GM19351 (cell line): ENCODE results near the gene MARK2.
A peak's percentile ranks its signal among the peaks of the same experiment; 100 is the strongest.
"Not testable (repeated sequence)": the region's sequence is repeated elsewhere in the genome, so short reads cannot be mapped to it uniquely, and the experiment has no call there.

Experiments
- ATAC-seq: cut with Tn5 transposase; IDR thresholded peaks from one replicate; pipeline ENCODE4 v1.9.1; 2021; ENCODE audit warnings: mild to moderate bottlenecking, moderate library complexity; ENCODE audit not compliant: unreplicated experiment

Gene MARK2

GRCh38 chr11:63853476-63853875 lies 14.6 kb downstream of the MARK2 start:
- ATAC-seq = no peak

GRCh38 chr11:63854696-63855095 lies 15.8 kb downstream of the MARK2 start:
- no peak for ATAC-seq

- ATAC-seq = no peak
Observed at GRCh38 chr11:63855975-63856374, 17.1 kb downstream of the MARK2 start.

GRCh38 chr11:63858628-63859550 lies 20.0 kb downstream of the MARK2 start:
- no peak for ATAC-seq

- ATAC-seq = no peak
Observed at GRCh38 chr11:63862923-63863322, 24.0 kb downstream of the MARK2 start.

GRCh38 chr11:63863620-63864019 lies 24.7 kb downstream of the MARK2 start:
- not testable (repeated sequence) for ATAC-seq

DNA sequence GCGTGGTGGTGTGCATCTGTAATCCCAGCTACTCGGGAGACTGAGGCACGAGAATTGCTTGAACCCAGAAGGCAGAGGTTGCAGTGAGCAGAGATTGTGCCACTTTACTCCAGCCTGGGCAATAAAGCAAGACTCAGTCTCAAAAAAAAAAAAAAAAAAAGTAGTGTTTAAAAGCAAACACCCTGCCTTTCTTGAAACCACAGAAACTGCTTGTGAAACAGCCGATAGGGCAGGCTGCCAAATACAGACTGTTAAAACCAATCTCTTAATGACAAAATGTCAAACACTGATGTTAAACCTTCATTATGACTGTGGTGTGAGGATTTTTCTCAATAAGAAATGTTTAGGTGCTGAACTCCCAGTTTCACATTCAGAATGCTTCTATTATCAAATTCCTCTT lies 27.3 kb downstream of the MARK2 start:
- ATAC-seq = peak; percentile 75

- no peak for ATAC-seq
Observed at GRCh38 chr11:63867511-63867910, 28.6 kb downstream of the MARK2 start.

DNA sequence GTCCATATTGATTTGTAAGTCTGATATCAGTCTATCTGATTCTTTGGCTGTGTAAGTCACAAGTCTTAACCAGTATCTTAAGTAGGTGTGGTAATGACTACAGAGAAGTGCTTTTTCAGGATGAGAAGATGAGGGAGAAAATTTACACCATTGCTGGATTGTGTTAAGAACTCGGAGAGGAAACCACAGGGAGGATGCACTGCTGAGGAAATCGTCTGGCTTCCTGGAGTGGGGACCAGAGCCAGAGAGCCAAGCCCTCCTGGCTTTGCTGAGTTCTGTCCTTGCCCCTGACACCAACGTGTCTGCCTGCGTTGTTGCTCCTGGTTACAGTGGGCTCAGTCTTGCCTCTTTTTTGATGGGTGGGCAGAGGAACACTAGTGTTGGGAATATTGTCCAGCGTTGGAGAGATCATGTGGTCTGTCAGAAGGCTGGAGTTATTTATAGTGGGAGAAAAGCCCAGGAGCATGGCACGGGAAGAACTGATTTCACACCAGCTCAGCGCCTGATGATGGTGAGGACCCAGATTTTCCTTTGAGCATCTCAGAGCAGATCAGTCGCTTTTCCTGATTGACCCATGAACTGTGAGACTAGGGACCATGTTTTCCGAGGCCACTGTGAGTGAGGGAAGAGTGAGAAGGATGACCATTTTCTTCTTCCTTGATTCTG lies 29.6 kb downstream of the MARK2 start:
- ATAC-seq = no peak

- ATAC-seq = no peak
Observed at GRCh38 chr11:63869171-63869591, 30.3 kb downstream of the MARK2 start.

- ATAC-seq = no peak
Observed at GRCh38 chr11:63869683-63870082, 30.8 kb downstream of the MARK2 start.

GRCh38 chr11:63870351-63871140 lies 31.6 kb downstream of the MARK2 start:
- ATAC-seq = no peak

GRCh38 chr11:63871962-63872799 lies 33.3 kb downstream of the MARK2 start:
- peak; percentile 95 for ATAC-seq

DNA sequence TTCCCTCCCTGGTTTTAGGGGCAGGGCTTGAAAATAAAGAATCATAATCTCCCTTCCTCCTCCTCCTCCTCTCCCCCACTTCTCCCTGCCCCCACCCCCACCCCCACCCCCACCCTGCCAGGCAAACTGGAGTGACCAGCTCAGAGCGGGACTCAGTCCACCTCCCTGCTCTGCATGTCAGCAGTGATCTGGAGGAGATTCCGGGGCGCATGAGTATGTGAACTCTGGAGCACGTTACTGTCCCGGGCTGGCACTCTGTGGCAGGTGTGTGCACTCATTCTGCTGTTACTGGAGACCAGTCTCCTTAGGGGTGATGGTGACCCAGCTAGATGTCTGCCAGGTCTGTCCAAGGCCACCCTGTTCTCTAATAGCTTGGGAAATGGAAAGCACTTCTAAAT lies 33.9 kb downstream of the MARK2 start:
- no peak for ATAC-seq

DNA sequence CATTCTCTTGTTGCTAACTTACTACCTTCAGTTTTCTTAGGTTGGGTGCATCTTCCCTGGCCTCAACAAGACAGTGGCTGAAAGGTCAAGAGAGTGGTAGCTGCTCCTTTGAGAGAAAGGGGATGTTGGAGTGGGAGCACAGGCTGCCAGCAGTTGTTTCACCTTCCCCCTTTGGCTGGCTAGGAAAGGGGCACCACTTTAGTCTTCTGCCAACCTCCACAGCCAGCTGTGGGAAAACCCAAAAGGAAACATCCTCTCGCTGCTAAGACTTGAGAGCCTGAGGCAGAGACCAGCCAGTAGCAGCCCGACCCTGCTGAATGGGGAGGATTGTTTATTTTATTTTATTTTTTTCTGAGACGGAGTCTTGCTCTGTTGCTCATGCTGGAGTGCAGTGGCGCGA lies 34.4 kb downstream of the MARK2 start:
- no peak for ATAC-seq

GRCh38 chr11:63874511-63874910 lies 35.6 kb downstream of the MARK2 start:
- ATAC-seq = no peak

DNA sequence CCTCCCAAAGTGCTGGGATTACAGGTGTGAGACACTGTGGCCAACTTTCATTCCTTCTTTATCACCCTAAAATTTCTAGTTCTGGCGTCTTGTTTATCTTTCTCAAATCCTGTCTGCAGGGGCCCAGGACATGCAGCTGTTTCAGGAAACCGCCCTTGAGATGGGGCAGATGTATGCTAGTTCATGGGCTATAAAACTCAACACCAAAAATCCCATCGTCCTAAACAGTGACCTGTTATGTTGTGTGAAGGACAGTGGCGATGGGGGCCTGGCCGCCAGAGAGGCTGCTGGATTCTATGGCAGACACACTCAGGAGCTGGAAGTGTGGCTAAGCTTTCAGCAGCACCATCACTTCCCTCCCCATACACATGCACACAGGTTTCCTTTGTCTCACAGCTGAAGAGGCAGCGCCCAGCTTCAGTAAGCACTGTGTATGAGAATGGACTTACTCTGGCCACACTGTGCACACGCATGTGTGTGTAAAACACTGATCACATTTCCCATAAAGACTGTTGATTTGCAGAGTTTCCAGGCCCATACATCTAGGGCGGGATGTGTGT lies 36.7 kb downstream of the MARK2 start:
- ATAC-seq = no peak

GRCh38 chr11:63876616-63877015 lies 37.7 kb downstream of the MARK2 start:
- ATAC-seq = no peak

- ATAC-seq = no peak
Observed at GRCh38 chr11:63877658-63878241, 38.8 kb downstream of the MARK2 start.
